Subcutaneous adipose tissue (tissue), 4 donors: Measurements from ENCODE around the gene GCK. TPM values are rescaled to one million over a fixed set of nuclear protein-coding genes. Genes with fewer than 3 reads are reported as not detected.

Experiments used
- total RNA-seq, 4 donors: library from RNA; depleted of rRNA; stranded (reverse); fragments of >200 nt; gene quantifications; one replicate each; pipeline ENCODE4 v1.1.0, GENCODE V29; 2016
- TF ChIP-seq, protein P1 (sequence below): fragments of 450-650 bp; IDR thresholded peaks from one replicate; pipeline ENCODE4 v1.5.1; 2016; ENCODE audit warnings: low read depth, mild to moderate bottlenecking, control low read depth, antibody characterized with exemption, moderate library complexity

The GCK gene
- total RNA-seq, 4 donors from 2014 or later: 0.22 to 8.1 (median 0.85) TPM; not detected in 1

- TF ChIP-seq, protein P1, sequence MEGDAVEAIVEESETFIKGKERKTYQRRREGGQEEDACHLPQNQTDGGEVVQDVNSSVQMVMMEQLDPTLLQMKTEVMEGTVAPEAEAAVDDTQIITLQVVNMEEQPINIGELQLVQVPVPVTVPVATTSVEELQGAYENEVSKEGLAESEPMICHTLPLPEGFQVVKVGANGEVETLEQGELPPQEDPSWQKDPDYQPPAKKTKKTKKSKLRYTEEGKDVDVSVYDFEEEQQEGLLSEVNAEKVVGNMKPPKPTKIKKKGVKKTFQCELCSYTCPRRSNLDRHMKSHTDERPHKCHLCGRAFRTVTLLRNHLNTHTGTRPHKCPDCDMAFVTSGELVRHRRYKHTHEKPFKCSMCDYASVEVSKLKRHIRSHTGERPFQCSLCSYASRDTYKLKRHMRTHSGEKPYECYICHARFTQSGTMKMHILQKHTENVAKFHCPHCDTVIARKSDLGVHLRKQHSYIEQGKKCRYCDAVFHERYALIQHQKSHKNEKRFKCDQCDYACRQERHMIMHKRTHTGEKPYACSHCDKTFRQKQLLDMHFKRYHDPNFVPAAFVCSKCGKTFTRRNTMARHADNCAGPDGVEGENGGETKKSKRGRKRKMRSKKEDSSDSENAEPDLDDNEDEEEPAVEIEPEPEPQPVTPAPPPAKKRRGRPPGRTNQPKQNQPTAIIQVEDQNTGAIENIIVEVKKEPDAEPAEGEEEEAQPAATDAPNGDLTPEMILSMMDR: no peak
These were observed 79.2 kb downstream of the GCK start for GRCh38 chr7:44109991-44110390.

GRCh38 chr7:44108768-44109750, 80.2 kb downstream of the GCK start:
- TF ChIP-seq, protein P1: no peak

GRCh38 chr7:44107961-44108767, 81.1 kb downstream of the GCK start:
- TF ChIP-seq, protein P1: no peak

DNA sequence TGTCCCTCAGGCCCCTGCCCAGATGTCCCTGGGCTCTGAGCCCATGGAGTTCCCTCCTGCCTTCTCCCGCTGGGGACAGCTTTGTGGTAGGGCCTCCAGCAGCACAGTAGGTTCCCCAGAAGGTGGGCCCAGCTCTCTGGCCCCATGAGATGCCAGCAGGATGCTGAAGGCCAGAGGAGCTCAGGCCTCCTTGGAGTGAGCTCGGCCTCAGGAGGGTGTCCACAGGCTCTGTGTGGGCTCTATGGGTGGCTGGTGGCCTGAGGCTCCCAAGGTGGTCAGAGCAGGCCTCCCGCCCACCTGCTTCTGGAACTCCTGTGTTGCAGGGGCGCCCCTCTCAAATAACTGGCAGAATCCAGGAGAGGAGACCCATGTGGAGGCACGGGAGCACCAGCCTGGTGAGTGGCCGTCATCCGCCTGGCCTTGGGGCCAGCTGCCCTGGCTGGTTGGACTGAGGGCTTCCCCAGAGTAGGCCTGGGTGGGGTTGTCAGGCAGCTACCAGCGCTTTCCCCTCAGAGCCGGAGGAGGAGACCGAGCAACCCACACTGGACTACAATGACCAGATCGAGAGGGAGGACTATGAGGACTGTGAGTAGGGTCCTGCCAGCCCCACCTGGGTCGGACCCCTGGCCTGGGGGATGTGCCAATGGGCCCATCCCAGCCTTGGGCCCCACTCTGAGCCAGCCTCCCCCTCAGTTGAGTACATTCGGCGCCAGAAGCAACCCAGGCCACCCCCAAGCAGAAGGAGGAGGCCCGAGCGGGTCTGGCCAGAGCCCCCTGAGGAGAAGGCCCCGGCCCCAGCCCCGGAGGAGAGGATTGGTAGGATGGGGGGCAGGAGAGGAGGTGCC, 81.9 kb downstream of the GCK start:
- TF ChIP-seq, protein P1: no peak

GRCh38 chr7:44106311-44107065, 82.8 kb downstream of the GCK start:
- TF ChIP-seq, protein P1: no peak

DNA sequence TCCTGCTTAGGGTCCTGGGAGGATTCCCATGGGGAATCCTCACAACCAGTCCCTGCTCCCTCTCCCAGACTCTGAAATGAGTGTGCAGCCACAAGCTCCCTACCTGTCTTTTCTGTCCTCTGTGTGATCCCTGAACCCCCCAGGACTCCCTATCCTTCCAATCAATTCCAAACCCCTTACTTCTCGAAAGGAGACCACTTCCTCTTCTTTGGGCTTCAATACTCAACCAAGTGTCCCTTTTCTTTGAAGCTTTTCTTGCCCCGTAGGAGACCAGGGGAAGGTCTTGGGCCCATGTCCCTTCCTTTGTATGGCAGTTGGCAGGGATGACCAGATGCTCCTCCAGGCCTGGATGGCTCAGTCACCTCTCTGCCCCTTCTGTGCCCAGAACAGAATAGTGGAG, 83.4 kb downstream of the GCK start:
- TF ChIP-seq, protein P1: no peak
